ENCODE results near the gene CD34.
"Not testable (repeated sequence)": the region's sequence is repeated elsewhere in the genome, so short reads cannot be mapped to it uniquely, and the experiment has no call there.

The CD34 gene

GRCh38 chr1:207884266-207885029 is 26.5 kb downstream of the CD34 start:
- H3K27me3 ChIP-seq (ENCODE audit: insufficient read depth, low read depth, severe bottlenecking) = no peaks in the 10 kb centered on the region
- no peak overlapping the region for H3K4me3 ChIP-seq (ENCODE audit: low read depth, low read length)
- TF ChIP-seq CTCF (IDR thresholded peaks at IDR 0.05; ENCODE audit: low read depth, low read length) = no peak
- no peak for DNase-seq
- no peaks in the 10 kb centered on the region for H3K9me3 ChIP-seq (ENCODE audit: severe bottlenecking)
- H3K27ac ChIP-seq = no peak overlapping the region
- no peaks in the 10 kb centered on the region for H3K36me3 ChIP-seq

- Histone ChIP-seq H3K9me3 (ENCODE audit: severe bottlenecking) (no peaks in the 10 kb centered on the region), H3K27ac (no peak overlapping the region), H3K4me3 (ENCODE audit: low read depth, low read length) (no peak overlapping the region), H3K27me3 (ENCODE audit: insufficient read depth, low read depth, severe bottlenecking) (no peaks in the 10 kb centered on the region), H3K36me3 (no peaks in the 10 kb centered on the region)
- peak; percentile 52 for DNase-seq
- no peak for TF ChIP-seq CTCF (IDR thresholded peaks at IDR 0.05; ENCODE audit: low read depth, low read length)
Observed at GRCh38 chr1:207883660-207884250, 27.2 kb downstream of the CD34 start.

GRCh38 chr1:207883104-207883651 is 27.7 kb downstream of the CD34 start:
- Histone ChIP-seq H3K4me3 (ENCODE audit: low read depth, low read length) (no peak overlapping the region), H3K27me3 (ENCODE audit: insufficient read depth, low read depth, severe bottlenecking) (no peaks in the 10 kb centered on the region), H3K36me3 (no peaks in the 10 kb centered on the region), H3K9me3 (ENCODE audit: severe bottlenecking) (no peaks in the 10 kb centered on the region), H3K27ac (no peak overlapping the region)
- DNase-seq = peak; percentile 2
- TF ChIP-seq CTCF (IDR thresholded peaks at IDR 0.05; ENCODE audit: low read depth, low read length) = no peak

- Histone ChIP-seq H3K27me3 (ENCODE audit: insufficient read depth, low read depth, severe bottlenecking) (no peaks in the 10 kb centered on the region), H3K36me3 (no peaks in the 10 kb centered on the region), H3K9me3 (ENCODE audit: severe bottlenecking) (no peaks in the 10 kb centered on the region), H3K4me3 (ENCODE audit: low read depth, low read length) (no peak overlapping the region), H3K27ac (no peak overlapping the region)
- TF ChIP-seq CTCF (IDR thresholded peaks at IDR 0.05; ENCODE audit: low read depth, low read length) = no peak
- peak; percentile 8 for DNase-seq
Observed at GRCh38 chr1:207882692-207883091, 28.2 kb downstream of the CD34 start.

GRCh38 chr1:207878939-207879338 is 32.0 kb downstream of the CD34 start:
- H3K27me3 ChIP-seq (ENCODE audit: insufficient read depth, low read depth, severe bottlenecking) = no peaks in the 10 kb centered on the region
- no peak for TF ChIP-seq CTCF (IDR thresholded peaks at IDR 0.05; ENCODE audit: low read depth, low read length)
- DNase-seq = peak; percentile 3
- no peak overlapping the region for H3K4me3 ChIP-seq (ENCODE audit: low read depth, low read length)
- H3K9me3 ChIP-seq (ENCODE audit: severe bottlenecking) = no peaks in the 10 kb centered on the region
- H3K27ac ChIP-seq = no peak overlapping the region
- H3K36me3 ChIP-seq = no peaks in the 10 kb centered on the region

GRCh38 chr1:207877914-207878313 is 33.0 kb downstream of the CD34 start:
- H3K36me3 ChIP-seq; H3K27ac ChIP-seq; DNase-seq; H3K27me3 ChIP-seq (ENCODE audit: insufficient read depth, low read depth, severe bottlenecking); H3K9me3 ChIP-seq (ENCODE audit: severe bottlenecking); H3K4me3 ChIP-seq (ENCODE audit: low read depth, low read length): not testable (repeated sequence)
